SU-DHL-6 (cell line): Measurements from ENCODE around the gene IL2RG.

Experiments
- CTCF ChIP-seq: fragments of 200-600 bp; sonication (generic); IDR thresholded peaks from one replicate; pipeline ENCODE4 v1.5.1; 2017; ENCODE audit warnings: antibody characterized with exemption, mild to moderate bottlenecking, low read length, moderate library complexity; ENCODE audit not compliant: insufficient read depth, poor library complexity, severe bottlenecking
- EZH2phosphoT487 ChIP-seq: fragments of 200-600 bp; sonication (generic), shearing (Covaris generic); conservative IDR thresholded peaks from 2 replicates; pipeline ENCODE4 v1.6.1; 2018; ENCODE audit warnings: mild to moderate bottlenecking, antibody characterized with exemption, low read length, moderate library complexity, mixed read lengths

GRCh38 chrX:71118032-71118984 is 6.9 kb upstream of the IL2RG start, which contains the start of gene MED12:
- TF ChIP-seq CTCF, result no peak
- no peak for TF ChIP-seq EZH2phosphoT487
